ENCODE results near the gene PRKAA2.
A peak's percentile ranks its signal among the peaks of the same experiment; 100 is the strongest.

The PRKAA2 gene

GRCh38 chr1:56707379-56707778 lies 62.3 kb downstream of the PRKAA2 start:
- no peak for FAIRE-seq
- TF ChIP-seq SPI1 (IDR thresholded peaks at IDR 0.05; ENCODE audit: low read depth, low read length): no peak
- no peak for TF ChIP-seq POU2F2 (IDR thresholded peaks at IDR 0.05; ENCODE audit: low read depth, low read length)
- TF ChIP-seq POLR2AphosphoS5 (IDR thresholded peaks at IDR 0.05; ENCODE audit: low read depth, low read length): no peak
- no peak for TF ChIP-seq TAF1 (IDR thresholded peaks at IDR 0.05; ENCODE audit: low read depth, low read length)
- no peak for TF ChIP-seq POLR2A (IDR thresholded peaks at IDR 0.05; ENCODE audit: low read depth, low read length)
- no peak for TF ChIP-seq PAX5 (IDR thresholded peaks at IDR 0.05; ENCODE audit: insufficient read depth, low read length, severe bottlenecking)
- DNase-seq (ENCODE audit: insufficient read length, low spot score): no peak

GRCh38 chr1:56709269-56709880 lies 64.3 kb downstream of the PRKAA2 start:
- FAIRE-seq (no peak), DNase-seq (ENCODE audit: insufficient read length, low spot score) (no peak)
- TF ChIP-seq POU2F2 (IDR thresholded peaks at IDR 0.05; ENCODE audit: low read depth, low read length) (no peak), PAX5 (IDR thresholded peaks at IDR 0.05; ENCODE audit: insufficient read depth, low read length, severe bottlenecking) (no peak), TAF1 (IDR thresholded peaks at IDR 0.05; ENCODE audit: low read depth, low read length) (no peak), POLR2AphosphoS5 (IDR thresholded peaks at IDR 0.05; ENCODE audit: low read depth, low read length) (no peak), POLR2A (IDR thresholded peaks at IDR 0.05; ENCODE audit: low read depth, low read length) (no peak), SPI1 (IDR thresholded peaks at IDR 0.05; ENCODE audit: low read depth, low read length) (no peak)

- TF ChIP-seq TAF1 (IDR thresholded peaks at IDR 0.05; ENCODE audit: low read depth, low read length): no peak
- TF ChIP-seq SPI1 (IDR thresholded peaks at IDR 0.05; ENCODE audit: low read depth, low read length): no peak
- no peak for TF ChIP-seq POLR2A (IDR thresholded peaks at IDR 0.05; ENCODE audit: low read depth, low read length)
- no peak for TF ChIP-seq POU2F2 (IDR thresholded peaks at IDR 0.05; ENCODE audit: low read depth, low read length)
- FAIRE-seq (no peak), DNase-seq (ENCODE audit: insufficient read length, low spot score) (no peak)
These were observed 64.9 kb downstream of the PRKAA2 start for GRCh38 chr1:56709995-56710394.

DNA sequence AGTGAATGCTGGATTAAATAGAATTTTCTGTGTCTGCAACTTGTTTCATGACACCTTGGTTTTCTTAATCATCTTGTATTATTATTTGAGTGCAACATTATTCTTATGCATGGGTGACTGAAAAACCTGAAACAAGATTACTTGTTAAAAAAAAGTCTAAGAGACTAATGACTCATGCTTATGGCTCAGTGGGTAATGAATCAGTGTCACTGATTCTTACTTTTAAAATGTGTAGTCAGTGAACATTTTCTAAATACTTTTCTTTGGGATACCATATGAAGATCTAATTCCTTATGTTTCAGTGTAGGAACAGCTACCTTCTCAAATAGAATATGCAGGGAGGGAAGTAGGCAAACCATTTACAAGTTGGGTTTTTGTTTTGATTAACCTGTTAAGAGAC lies 65.5 kb downstream of the PRKAA2 start:
- DNase-seq (ENCODE audit: insufficient read length, low spot score) (no peak), FAIRE-seq (no peak)
- no peak for TF ChIP-seq POU2F2 (IDR thresholded peaks at IDR 0.05; ENCODE audit: low read depth, low read length)

DNA sequence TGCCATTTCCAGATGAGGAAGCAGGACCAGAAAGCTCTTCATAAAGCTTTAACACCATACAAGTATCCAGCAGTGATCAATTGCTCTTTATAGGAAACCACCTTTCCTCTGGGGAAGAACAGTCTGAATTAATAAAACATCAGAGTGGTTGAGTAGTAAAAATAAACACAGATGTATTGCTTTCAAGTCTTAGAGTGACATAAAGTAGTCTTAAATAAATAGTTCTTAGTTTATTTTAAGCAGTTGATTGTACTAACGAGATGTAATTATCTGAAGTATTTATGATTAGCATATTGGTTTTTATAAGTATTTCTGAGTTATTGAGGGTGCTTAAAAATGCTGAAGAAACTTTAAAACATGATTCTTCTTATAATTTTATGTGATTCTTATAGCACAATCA lies 67.0 kb downstream of the PRKAA2 start:
- DNase-seq (ENCODE audit: insufficient read length, low spot score) (no peak), FAIRE-seq (no peak)
- TF ChIP-seq PAX5 (IDR thresholded peaks at IDR 0.05; ENCODE audit: insufficient read depth, low read length, severe bottlenecking) (no peak), SPI1 (IDR thresholded peaks at IDR 0.05; ENCODE audit: low read depth, low read length) (no peak), POLR2AphosphoS5 (IDR thresholded peaks at IDR 0.05; ENCODE audit: low read depth, low read length) (no peak), TAF1 (IDR thresholded peaks at IDR 0.05; ENCODE audit: low read depth, low read length) (no peak), POLR2A (IDR thresholded peaks at IDR 0.05; ENCODE audit: low read depth, low read length) (no peak), POU2F2 (IDR thresholded peaks at IDR 0.05; ENCODE audit: low read depth, low read length) (no peak)

GRCh38 chr1:56713112-56713511 lies 68.0 kb downstream of the PRKAA2 start:
- no peak for TF ChIP-seq PAX5 (IDR thresholded peaks at IDR 0.05; ENCODE audit: insufficient read depth, low read length, severe bottlenecking)
- no peak for TF ChIP-seq POU2F2 (IDR thresholded peaks at IDR 0.05; ENCODE audit: low read depth, low read length)
- no peak for TF ChIP-seq SPI1 (IDR thresholded peaks at IDR 0.05; ENCODE audit: low read depth, low read length)
- no peak for TF ChIP-seq POLR2A (IDR thresholded peaks at IDR 0.05; ENCODE audit: low read depth, low read length)
- no peak for TF ChIP-seq TAF1 (IDR thresholded peaks at IDR 0.05; ENCODE audit: low read depth, low read length)
- TF ChIP-seq POLR2AphosphoS5 (IDR thresholded peaks at IDR 0.05; ENCODE audit: low read depth, low read length): no peak
- DNase-seq (ENCODE audit: insufficient read length, low spot score) (no peak), FAIRE-seq (no peak)

DNA sequence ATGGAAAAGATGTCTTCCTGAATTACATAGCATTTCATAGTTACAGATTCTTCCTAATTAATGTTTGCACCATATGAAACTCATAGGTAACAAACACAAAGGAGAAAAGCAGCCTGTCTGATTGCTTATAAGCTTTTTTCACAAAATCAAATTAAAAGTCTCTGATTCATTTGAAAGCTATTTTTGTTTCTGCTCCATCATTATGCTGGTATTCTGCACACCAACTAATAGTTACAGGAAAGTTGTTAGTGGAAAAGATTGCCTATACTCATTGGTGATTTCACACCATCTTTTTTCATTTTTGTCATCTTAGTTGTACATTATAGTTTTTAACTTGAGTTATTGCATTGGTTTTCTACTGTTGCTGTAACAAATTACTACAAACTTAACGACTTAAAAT lies 70.0 kb downstream of the PRKAA2 start:
- DNase-seq (ENCODE audit: insufficient read length, low spot score): no peak
- no peak for FAIRE-seq
- TF ChIP-seq POLR2A (IDR thresholded peaks at IDR 0.05; ENCODE audit: low read depth, low read length): no peak

GRCh38 chr1:56719171-56719570 lies 74.1 kb downstream of the PRKAA2 start:
- FAIRE-seq: no peak
- no peak for DNase-seq (ENCODE audit: insufficient read length, low spot score)
- TF ChIP-seq POLR2A (IDR thresholded peaks at IDR 0.05; ENCODE audit: low read depth, low read length): no peak
- no peak for TF ChIP-seq PAX5 (IDR thresholded peaks at IDR 0.05; ENCODE audit: insufficient read depth, low read length, severe bottlenecking)
- no peak for TF ChIP-seq SPI1 (IDR thresholded peaks at IDR 0.05; ENCODE audit: low read depth, low read length)
- TF ChIP-seq TAF1 (IDR thresholded peaks at IDR 0.05; ENCODE audit: low read depth, low read length): no peak
- TF ChIP-seq POLR2AphosphoS5 (IDR thresholded peaks at IDR 0.05; ENCODE audit: low read depth, low read length): no peak
- TF ChIP-seq POU2F2 (IDR thresholded peaks at IDR 0.05; ENCODE audit: low read depth, low read length): no peak

DNA sequence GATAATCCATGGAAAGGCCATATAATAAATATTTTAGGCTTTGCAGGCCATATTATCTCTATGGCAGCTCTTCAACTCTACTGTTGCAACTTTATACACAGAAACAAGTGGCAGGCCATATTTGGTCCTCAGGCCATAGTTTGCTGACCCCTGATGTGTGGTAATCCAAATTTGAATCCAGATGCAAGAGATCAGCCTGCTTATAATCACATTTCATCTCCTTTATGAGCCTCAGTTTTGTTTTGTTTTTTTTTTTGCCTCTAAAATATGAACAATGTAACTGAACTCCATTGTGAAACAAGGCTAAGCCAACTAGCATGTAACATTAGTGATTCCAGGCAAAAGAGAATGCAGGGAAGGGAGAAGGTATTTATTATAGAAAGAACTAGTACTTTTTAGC lies 81.6 kb downstream of the PRKAA2 start:
- DNase-seq (ENCODE audit: insufficient read length, low spot score): no peak
- TF ChIP-seq SPI1 (IDR thresholded peaks at IDR 0.05; ENCODE audit: low read depth, low read length) (no peak), POLR2AphosphoS5 (IDR thresholded peaks at IDR 0.05; ENCODE audit: low read depth, low read length) (no peak), TAF1 (IDR thresholded peaks at IDR 0.05; ENCODE audit: low read depth, low read length) (no peak), POU2F2 (IDR thresholded peaks at IDR 0.05; ENCODE audit: low read depth, low read length) (no peak), PAX5 (IDR thresholded peaks at IDR 0.05; ENCODE audit: insufficient read depth, low read length, severe bottlenecking) (no peak), POLR2A (IDR thresholded peaks at IDR 0.05; ENCODE audit: low read depth, low read length) (no peak)
- FAIRE-seq: no peak

GRCh38 chr1:56728964-56729363 lies 83.8 kb downstream of the PRKAA2 start:
- DNase-seq (ENCODE audit: insufficient read length, low spot score): no peak
- TF ChIP-seq POLR2AphosphoS5 (IDR thresholded peaks at IDR 0.05; ENCODE audit: low read depth, low read length): no peak
- TF ChIP-seq PAX5 (IDR thresholded peaks at IDR 0.05; ENCODE audit: insufficient read depth, low read length, severe bottlenecking): no peak
- FAIRE-seq: peak; percentile 23

DNA sequence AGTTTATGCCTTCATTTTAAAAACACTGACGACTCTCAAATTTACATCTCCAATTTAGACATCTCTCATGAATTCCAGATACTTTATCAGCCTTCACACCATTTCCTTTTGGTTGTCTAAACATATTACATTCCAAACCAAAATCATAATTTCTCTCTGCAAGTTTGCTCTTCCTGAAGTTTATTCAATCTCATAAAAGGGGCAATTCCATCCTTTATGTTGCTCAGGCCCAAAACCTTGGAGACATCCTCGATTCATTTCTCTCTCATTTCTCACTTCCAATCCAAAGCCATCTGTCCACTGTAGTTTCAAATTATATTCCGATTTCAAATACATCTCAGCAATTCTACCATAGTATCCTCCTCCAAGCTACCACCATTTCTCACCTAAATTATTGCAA lies 100.1 kb downstream of the PRKAA2 start:
- TF ChIP-seq POLR2AphosphoS5 (IDR thresholded peaks at IDR 0.05; ENCODE audit: low read depth, low read length): no peak
- no peak for TF ChIP-seq TAF1 (IDR thresholded peaks at IDR 0.05; ENCODE audit: low read depth, low read length)
- no peak for TF ChIP-seq PAX5 (IDR thresholded peaks at IDR 0.05; ENCODE audit: insufficient read depth, low read length, severe bottlenecking)
- no peak for TF ChIP-seq SPI1 (IDR thresholded peaks at IDR 0.05; ENCODE audit: low read depth, low read length)
- no peak for TF ChIP-seq POU2F2 (IDR thresholded peaks at IDR 0.05; ENCODE audit: low read depth, low read length)
- TF ChIP-seq POLR2A (IDR thresholded peaks at IDR 0.05; ENCODE audit: low read depth, low read length): no peak
- no peak for DNase-seq (ENCODE audit: insufficient read length, low spot score)
- FAIRE-seq: no peak
